Activated T-cell treated with anti-CD3 and anti-CD28 coated beads, Interleukin-2, amount 50 U/mL, for 48 hours (primary cell): Measurements from ENCODE around the gene GRID2.

Experiments
- DNase-seq, 2 experiments: peaks; one replicate each; pipeline ENCODE4 v3.0.0-alpha.2; 2020

Gene GRID2

DNA sequence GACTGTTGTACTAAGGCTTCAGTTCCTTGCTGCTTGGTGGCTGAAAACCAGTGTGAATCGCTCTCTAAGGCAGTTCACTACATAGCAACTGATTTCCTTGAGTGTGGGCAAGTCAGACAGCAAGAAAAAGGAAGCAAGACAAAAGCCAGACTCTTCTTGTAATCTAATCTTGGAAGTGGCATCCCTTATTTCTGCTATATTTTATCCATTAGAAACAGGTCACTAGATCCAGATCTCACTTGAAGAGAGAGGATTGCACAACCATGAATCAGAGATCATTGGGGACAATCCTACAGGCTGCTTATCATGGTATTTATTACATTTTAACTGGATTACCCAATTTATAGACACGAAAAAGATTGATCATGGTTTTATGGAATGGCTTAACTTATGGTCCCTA lies 684.5 kb downstream of the GRID2 start:
- no peak for DNase-seq

DNA sequence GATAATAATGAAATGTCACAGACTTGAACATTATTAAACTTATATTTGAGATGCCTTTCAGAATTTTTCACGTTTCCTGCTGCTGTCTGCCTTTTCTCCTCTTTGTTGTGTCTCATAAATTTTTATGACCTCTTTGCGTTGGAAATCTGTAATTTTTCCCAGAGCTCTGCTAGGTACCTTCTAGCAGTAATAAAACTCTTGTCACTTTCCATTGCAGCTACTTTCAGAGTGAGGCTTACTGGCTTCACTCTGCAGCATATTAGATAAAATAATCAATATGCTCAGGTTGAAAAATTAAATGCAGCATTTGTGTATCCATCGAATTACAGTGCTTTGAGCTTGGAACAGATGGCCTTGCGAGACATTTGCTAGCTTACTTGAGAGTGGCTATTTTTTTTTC lies 689.0 kb downstream of the GRID2 start:
- DNase-seq: no peak

- no peak for DNase-seq
Observed at GRCh38 chr4:92994727-92995126, 691.0 kb downstream of the GRID2 start.

GRCh38 chr4:92996533-92996932 lies 692.8 kb downstream of the GRID2 start:
- DNase-seq: no peak

GRCh38 chr4:93000910-93001309 lies 697.1 kb downstream of the GRID2 start:
- DNase-seq: no peak

DNA sequence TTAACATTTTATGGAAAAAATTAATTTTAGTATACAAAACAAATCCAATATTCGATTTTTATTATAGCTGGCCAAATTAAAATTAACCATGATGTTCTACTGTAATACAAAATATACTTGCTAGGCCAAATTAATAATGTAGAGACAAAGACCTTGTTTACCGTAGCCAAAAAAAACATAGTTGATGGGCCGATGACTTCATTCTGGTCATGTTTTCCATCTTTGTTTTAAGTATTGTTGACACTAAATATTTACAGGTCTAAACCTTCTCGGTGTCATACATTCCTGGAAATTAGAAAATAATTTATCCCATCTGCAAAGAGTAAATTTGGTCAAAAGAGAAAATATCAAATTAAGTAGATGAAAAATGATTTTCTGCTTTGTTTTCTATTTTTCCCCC lies 698.5 kb downstream of the GRID2 start:
- DNase-seq: no peak

- DNase-seq: no peak
Observed at GRCh38 chr4:93016350-93016749, 712.6 kb downstream of the GRID2 start.

GRCh38 chr4:93018243-93018642 lies 714.5 kb downstream of the GRID2 start:
- DNase-seq: no peak

DNA sequence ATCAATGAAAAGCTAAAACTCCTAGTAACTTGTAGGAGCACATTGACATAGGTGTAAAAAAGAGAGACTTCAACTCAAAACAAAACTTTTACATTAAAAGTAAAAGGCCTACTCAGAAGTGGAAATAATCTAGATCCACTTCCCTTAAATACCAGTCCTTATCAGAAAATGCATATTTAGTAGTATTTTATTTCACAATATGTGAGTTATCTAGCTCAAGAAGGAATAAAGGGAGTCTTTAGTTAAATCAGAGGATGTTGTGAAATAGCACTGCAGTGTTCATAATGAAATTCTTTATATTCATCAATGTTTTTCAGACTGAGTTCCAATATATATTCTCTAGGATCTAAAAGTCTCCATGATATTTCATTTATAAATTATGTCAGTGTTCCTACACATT lies 715.0 kb downstream of the GRID2 start:
- no peak for DNase-seq

DNA sequence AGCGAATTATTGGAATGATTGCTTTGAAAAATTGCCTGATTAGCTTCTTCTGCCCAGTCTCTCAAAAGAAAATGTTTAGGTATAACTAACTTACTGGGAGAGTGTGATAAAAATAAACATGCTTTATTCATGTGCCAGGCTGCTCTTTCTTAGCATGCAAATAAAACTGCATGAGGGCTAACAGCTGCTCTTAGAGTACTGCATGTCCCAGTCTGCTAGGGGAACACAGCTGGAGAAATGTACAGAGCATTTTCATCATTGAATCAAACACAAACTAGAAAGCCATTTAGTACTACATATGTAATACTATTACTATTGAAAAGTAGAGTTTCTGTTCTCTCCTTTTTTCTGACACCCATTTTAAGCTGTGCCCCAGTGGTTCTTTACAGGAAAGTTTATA lies 726.0 kb downstream of the GRID2 start:
- DNase-seq: no peak

- DNase-seq: no peak
Observed at GRCh38 chr4:93030670-93031069, 726.9 kb downstream of the GRID2 start.

DNA sequence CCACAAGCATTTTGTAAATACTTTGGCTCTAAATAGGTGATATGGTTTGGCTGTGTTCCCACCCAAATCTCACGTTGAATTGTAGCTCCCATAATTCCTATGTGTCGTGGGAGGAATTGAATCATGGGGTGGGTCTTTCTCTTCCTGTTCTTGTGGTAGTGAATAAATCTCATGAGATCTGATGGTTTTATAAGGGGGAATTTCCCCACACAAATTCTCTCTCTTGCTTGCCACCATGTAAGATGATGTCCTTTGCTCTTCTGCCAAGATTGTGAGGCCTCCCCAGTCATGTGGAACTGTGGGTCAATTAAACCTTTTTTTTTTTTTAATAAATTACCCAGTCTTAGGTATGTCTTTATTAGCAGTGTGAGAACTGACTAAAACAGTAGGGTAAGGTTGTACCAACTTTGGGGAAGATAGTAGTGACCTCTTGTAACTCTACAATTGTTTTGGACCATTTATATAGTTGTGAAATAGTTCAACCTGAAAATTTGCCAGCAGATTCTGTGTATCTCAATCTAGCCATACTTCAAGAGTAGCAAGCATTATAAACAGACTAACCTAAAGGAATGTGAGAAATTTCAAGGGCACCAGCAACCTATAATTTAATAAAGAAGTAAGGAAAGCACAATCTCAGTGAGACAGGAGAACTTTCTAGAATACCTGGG lies 727.8 kb downstream of the GRID2 start:
- no peak for DNase-seq

DNA sequence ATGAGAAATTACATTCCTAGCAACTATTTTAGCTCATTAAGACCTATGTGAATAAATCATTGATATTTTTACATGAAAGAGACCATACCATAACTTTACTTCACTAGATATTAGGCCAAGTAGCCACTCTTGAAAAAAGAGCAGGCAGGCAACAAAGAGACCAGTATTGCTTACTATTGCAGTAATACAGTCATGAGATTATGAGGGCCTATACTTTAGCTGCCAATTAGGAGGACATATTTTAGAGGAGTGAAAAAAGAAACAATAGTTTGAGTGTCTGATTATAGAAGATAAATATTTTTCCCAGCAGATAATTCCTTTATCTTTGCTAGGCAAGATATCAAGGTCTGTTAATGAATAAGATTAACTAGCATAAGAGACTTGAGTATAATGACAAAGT lies 739.0 kb downstream of the GRID2 start:
- no peak for DNase-seq

GRCh38 chr4:93053140-93053539 lies 749.4 kb downstream of the GRID2 start:
- no peak for DNase-seq

DNA sequence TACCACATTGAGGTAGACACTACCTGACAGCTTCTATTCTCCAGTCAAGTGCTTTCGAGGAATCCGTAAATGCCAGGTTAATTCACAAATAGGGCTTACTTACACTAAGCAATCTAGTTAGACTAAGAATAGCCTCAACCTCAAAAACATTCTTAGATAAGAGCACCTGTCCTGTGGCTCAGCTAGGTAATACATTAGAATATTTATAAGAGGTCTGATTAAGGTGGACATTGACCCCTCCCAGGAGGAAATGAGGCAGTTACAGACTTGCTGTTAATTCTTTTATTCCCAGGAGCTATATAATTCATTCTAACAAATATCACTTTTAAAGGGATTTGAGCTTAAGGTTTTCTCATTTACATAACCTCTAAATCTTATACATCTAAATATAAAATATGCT lies 758.1 kb downstream of the GRID2 start:
- DNase-seq: no peak

DNA sequence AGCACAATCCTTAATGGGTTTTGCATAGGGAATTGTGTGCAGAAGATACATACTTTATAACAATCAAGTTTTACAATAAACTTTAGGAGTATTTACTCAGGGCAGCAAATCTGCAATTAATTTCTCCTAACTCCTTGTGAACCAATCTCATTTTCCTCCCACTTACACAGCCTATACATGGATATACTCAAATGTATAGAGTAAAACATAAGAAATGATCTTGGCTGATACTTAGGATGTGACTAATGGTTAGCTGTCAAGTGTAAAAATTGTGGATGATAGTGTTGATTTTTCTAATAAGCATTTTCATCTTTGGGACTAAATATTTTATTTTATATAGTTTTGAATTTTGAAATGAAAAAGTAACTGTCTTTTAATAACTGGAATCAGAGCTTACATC lies 759.6 kb downstream of the GRID2 start:
- DNase-seq: no peak

GRCh38 chr4:93065790-93066189 lies 762.0 kb downstream of the GRID2 start:
- DNase-seq: no peak

- no peak for DNase-seq
Observed at GRCh38 chr4:93066749-93067148, 763.0 kb downstream of the GRID2 start.

DNA sequence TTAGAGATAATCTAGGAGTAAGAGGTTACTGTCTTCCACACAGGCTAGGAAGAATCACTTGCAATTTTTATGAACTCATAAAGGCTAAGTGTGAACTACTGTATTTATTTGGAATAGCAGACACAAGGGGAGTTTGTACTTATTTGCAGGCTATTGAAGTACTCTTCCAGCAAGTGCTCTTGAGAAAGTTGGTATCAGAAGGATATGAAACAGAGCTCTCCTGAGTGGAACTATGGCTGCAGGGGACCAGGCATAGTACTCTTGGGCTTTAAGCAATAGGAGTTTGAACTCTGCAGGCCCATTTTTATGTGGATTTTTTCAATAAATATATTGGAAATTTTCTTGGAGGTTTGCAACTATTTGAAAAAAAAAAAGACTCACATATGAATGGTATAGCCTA lies 768.5 kb downstream of the GRID2 start:
- no peak for DNase-seq

GRCh38 chr4:93080316-93080715 lies 776.5 kb downstream of the GRID2 start:
- DNase-seq: no peak

- DNase-seq: no peak
Observed at GRCh38 chr4:93084599-93085305, 781.0 kb downstream of the GRID2 start.

DNA sequence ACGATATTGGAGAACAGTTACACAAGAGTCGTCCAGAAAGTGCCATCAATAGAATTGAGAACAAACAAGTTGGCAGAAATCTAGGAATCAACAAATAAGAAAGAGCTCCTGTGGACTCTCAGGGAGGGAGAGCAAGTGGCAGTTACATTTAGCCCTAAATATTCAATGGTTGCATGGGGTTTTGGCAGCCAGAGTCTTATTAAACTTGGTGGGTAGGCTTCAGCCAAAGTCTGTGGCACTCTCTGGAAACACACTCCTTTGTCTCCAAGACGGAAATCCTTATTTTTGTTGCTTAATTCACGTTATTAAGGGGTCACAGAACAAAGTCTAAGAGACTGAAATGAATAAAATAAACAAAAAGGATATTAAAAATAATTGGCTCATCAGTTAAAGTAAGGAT lies 782.6 kb downstream of the GRID2 start:
- DNase-seq: no peak

DNA sequence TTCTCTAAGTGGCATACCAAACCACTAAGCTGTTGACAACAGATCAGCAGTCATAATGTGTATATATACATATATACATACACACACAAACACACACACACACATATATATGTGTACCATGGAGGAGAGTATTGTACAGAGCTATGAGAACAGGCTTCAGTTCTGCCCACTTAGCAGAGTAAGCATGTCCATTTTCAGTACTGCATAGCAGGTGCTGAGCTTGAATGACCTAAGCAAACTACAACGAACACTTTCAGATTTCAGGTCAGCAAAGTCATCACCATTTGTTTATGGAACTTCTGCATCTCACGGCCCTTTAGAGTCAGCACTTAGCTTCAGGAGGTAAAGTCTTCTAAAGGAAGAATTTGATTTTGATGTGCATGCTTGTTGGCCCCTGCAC lies 789.0 kb downstream of the GRID2 start:
- no peak for DNase-seq

DNA sequence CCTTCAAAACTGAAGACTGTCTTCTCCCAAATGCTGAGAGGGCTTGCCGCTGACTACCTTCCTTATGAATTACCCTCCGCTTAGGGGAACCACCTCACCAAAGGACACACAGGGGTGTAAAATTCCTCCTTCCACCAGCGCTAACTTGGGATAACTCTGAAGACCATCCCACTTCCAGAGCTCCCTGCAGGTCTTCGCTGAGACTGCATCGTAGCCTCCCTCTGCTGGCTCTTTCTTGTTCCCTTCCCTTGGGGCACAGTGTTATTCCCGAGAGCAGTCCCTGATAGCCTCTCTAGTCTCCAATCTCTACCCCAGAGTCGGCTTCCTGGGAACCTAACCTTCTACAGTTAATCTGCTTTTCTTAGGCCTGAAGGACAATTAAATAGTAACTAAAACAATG lies 799.3 kb downstream of the GRID2 start:
- no peak for DNase-seq

- no peak for DNase-seq
Observed at GRCh38 chr4:93116624-93117023, 812.9 kb downstream of the GRID2 start.
